Inflammatory macrophage treated with lipopolysaccharide for 4 hours (primary cell): Measurements from ENCODE around the gene BRPF3.
"Not testable (repeated sequence)": the region's sequence is repeated elsewhere in the genome, so short reads cannot be mapped to it uniquely, and the experiment has no call there.

Experiments
- DNase-seq: peaks from one replicate; pipeline ENCODE4 v3.0.0-alpha.2; 2020

BRPF3 gene

GRCh38 chr6:36200998-36201596 lies 4.6 kb downstream of the BRPF3 start:
- no peak for DNase-seq

- DNase-seq: no peak
Measured at GRCh38 chr6:36201612-36202011, 5.1 kb downstream of the BRPF3 start.

- DNase-seq: no peak
Measured at GRCh38 chr6:36202101-36202500, 5.6 kb downstream of the BRPF3 start.

GRCh38 chr6:36204068-36204753 lies 7.7 kb downstream of the BRPF3 start:
- DNase-seq: no peak

- no peak for DNase-seq
Measured at GRCh38 chr6:36207155-36207554, 10.6 kb downstream of the BRPF3 start.

GRCh38 chr6:36209606-36210005 lies 13.1 kb downstream of the BRPF3 start:
- DNase-seq: no peak

GRCh38 chr6:36210182-36210581 lies 13.6 kb downstream of the BRPF3 start:
- DNase-seq: no peak

- DNase-seq: no peak
Measured at GRCh38 chr6:36210886-36211595, 14.5 kb downstream of the BRPF3 start.

- no peak for DNase-seq
Measured at GRCh38 chr6:36216559-36216958, 20.0 kb downstream of the BRPF3 start.

- no peak for DNase-seq
Measured at GRCh38 chr6:36217188-36217587, 20.6 kb downstream of the BRPF3 start.

- DNase-seq: no peak
Measured at GRCh38 chr6:36217946-36218345, 21.4 kb downstream of the BRPF3 start.

- not testable (repeated sequence) for DNase-seq
Measured at GRCh38 chr6:36218516-36218915, 22.0 kb downstream of the BRPF3 start.

GRCh38 chr6:36219081-36219480 lies 22.5 kb downstream of the BRPF3 start:
- DNase-seq: no peak

- DNase-seq: no peak
Measured at GRCh38 chr6:36220226-36220625, 23.7 kb downstream of the BRPF3 start.

- no peak for DNase-seq
Measured at GRCh38 chr6:36221674-36222073, 25.1 kb downstream of the BRPF3 start.

- no peak for DNase-seq
Measured at GRCh38 chr6:36222924-36223323, 26.4 kb downstream of the BRPF3 start.

GRCh38 chr6:36223706-36224105 lies 27.2 kb downstream of the BRPF3 start:
- no peak for DNase-seq

- DNase-seq: peak; percentile 8
Measured at GRCh38 chr6:36224918-36225461, 28.4 kb downstream of the BRPF3 start.

GRCh38 chr6:36226438-36227047 lies 30.0 kb downstream of the BRPF3 start:
- DNase-seq: no peak

- DNase-seq: no peak
Measured at GRCh38 chr6:36227379-36228228, 31.1 kb downstream of the BRPF3 start.

- DNase-seq: no peak
Measured at GRCh38 chr6:36229223-36229622, 32.7 kb downstream of the BRPF3 start.

- DNase-seq: no peak
Measured at GRCh38 chr6:36230371-36230770, 33.8 kb downstream of the BRPF3 start.

- peak; percentile 32 for DNase-seq
Measured at GRCh38 chr6:36232172-36232571, 35.6 kb downstream of the BRPF3 start.
